Fibroblast of lung (primary cell): Measurements from ENCODE around the gene EXOC5. TPM values are rescaled to one million over a fixed set of nuclear protein-coding genes. Genes with fewer than 3 reads are reported as not detected.

Experiments used
- DNase-seq, 2 donors: peaks; one replicate each; pipeline versions ENCODE4 v3.0.0 to v3.0.0-alpha.2; 2010; ENCODE audit warnings: low read depth in 2 of 2
- H2AFZ ChIP-seq: 2 replicates; pipeline ENCODE4 v1.5.1; 2012; ENCODE audit warnings: low read length, control low read depth, inconsistent platforms
- H3K27ac ChIP-seq: 2 replicates; pipeline ENCODE4 v1.5.1; 2011; ENCODE audit warnings: low read length, control low read depth; ENCODE audit not compliant: insufficient read depth
- H3K27me3 ChIP-seq: 2 replicates; pipeline ENCODE4 v1.5.1; 2011; ENCODE audit warnings: mild to moderate bottlenecking, low read length; ENCODE audit not compliant: control insufficient read depth, insufficient read depth
- H3K36me3 ChIP-seq: 2 replicates; pipeline ENCODE4 v1.5.1; 2011; ENCODE audit warnings: low read length; ENCODE audit not compliant: control insufficient read depth, insufficient read depth
- H3K4me1 ChIP-seq: 2 replicates; pipeline ENCODE4 v1.5.1; 2011; ENCODE audit warnings: low read length; ENCODE audit not compliant: control insufficient read depth, insufficient read depth; ENCODE audit errors: extremely low read depth
- H3K4me2 ChIP-seq: 2 replicates; pipeline ENCODE4 v1.5.1; 2011; ENCODE audit warnings: low read length, control low read depth; ENCODE audit not compliant: insufficient read depth; ENCODE audit errors: extremely low read depth
- H3K4me3 ChIP-seq, 4 experiments: fragments of 200-600 bp in 1 of 4; sonication (generic) in 1 of 4; replicated peaks in 1 of 4; 2 replicates each; pipeline ENCODE4 v1.5.1; 2011 to 2016; ENCODE audit warnings: low read length in 4 of 4, low read depth in 3 of 4, mild to moderate bottlenecking in 3 of 4, control low read depth in 2 of 4, inconsistent platforms in 1 of 4, mixed read lengths in 1 of 4; ENCODE audit not compliant: insufficient read depth in 1 of 4; ENCODE audit errors: control extremely low read depth in 1 of 4
- H3K79me2 ChIP-seq: 2 replicates; pipeline ENCODE4 v1.5.1; 2012; ENCODE audit warnings: mild to moderate bottlenecking, low read length, inconsistent platforms; ENCODE audit not compliant: control insufficient read depth, insufficient read depth
- H3K9ac ChIP-seq: 2 replicates; pipeline ENCODE4 v1.5.1; 2011; ENCODE audit warnings: mild to moderate bottlenecking, low read length, control low read depth; ENCODE audit not compliant: insufficient read depth
- H3K9me3 ChIP-seq: 2 replicates; pipeline ENCODE4 v1.5.1; 2012; ENCODE audit warnings: low read depth, low read length; ENCODE audit not compliant: control insufficient read depth, insufficient read depth
- H4K20me1 ChIP-seq: 2 replicates; pipeline ENCODE4 v1.5.1; 2011; ENCODE audit warnings: low read length; ENCODE audit not compliant: control insufficient read depth, insufficient read depth; ENCODE audit errors: extremely low read depth
- EZH2 ChIP-seq: IDR thresholded peaks from 2 replicates; pipeline ENCODE4 v1.5.1; 2012; ENCODE audit warnings: low read length, control low read depth, mild to moderate bottlenecking; ENCODE audit errors: missing control alignments
- polyA plus RNA-seq, 2 donors: library from polyadenylated mRNA; depleted of rRNA in 1 of 2; stranded (reverse) in 1 of 2; unstranded in 1 of 2; fragments of >200 nt; gene quantifications; 2 replicates each; pipeline ENCODE4 v1.2.1, GENCODE V29; 2011 to 2012; ENCODE audit warnings: missing spikeins in 1 of 2
- total RNA-seq: library from RNA; depleted of rRNA; stranded (reverse); fragments of >200 nt; gene quantifications from 2 replicates; pipeline ENCODE4 v1.2.1, GENCODE V29; 2014
- TF ChIP-seq, protein P1 (sequence below), 2 donors: IDR thresholded peaks in 1 of 2; conservative IDR thresholded peaks in 1 of 2; 1 replicate in 1 of 2; 2 replicates in 1 of 2; pipeline ENCODE4 v1.5.1; 2011 to 2012; ENCODE audit warnings: low read length in 2 of 2, control low read depth in 1 of 2, inconsistent platforms in 1 of 2, low read depth in 1 of 2, mild to moderate bottlenecking in 1 of 2

Gene EXOC5
- total and polyA plus RNA-seq, 2 donors (not counting 1 experiment from before 2014, with no cell fraction given), result 38.0 to 84.0 TPM

- H3K9ac ChIP-seq, result no peak overlapping the region
- DNase-seq, result no peak
- H3K4me3 ChIP-seq, result no peak overlapping the region
- no peaks in the 10 kb centered on the region for H3K36me3 ChIP-seq
- H2AFZ ChIP-seq, result no peak overlapping the region
- no peaks in the 10 kb centered on the region for H4K20me1 ChIP-seq
- no peaks in the 10 kb centered on the region for H3K79me2 ChIP-seq
- H3K27me3 ChIP-seq, result no peaks in the 10 kb centered on the region
- H3K4me1 ChIP-seq, result no peaks in the 10 kb centered on the region
- no peaks in the 10 kb centered on the region for H3K9me3 ChIP-seq
- H3K27ac ChIP-seq, result no peak overlapping the region
- no peak for TF ChIP-seq EZH2
- TF ChIP-seq, protein P1, sequence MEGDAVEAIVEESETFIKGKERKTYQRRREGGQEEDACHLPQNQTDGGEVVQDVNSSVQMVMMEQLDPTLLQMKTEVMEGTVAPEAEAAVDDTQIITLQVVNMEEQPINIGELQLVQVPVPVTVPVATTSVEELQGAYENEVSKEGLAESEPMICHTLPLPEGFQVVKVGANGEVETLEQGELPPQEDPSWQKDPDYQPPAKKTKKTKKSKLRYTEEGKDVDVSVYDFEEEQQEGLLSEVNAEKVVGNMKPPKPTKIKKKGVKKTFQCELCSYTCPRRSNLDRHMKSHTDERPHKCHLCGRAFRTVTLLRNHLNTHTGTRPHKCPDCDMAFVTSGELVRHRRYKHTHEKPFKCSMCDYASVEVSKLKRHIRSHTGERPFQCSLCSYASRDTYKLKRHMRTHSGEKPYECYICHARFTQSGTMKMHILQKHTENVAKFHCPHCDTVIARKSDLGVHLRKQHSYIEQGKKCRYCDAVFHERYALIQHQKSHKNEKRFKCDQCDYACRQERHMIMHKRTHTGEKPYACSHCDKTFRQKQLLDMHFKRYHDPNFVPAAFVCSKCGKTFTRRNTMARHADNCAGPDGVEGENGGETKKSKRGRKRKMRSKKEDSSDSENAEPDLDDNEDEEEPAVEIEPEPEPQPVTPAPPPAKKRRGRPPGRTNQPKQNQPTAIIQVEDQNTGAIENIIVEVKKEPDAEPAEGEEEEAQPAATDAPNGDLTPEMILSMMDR (conservative IDR thresholded peaks at IDR 0.05 in 1 of 2, IDR thresholded peaks at IDR 0.05 in 1 of 2; ENCODE audit: low read depth in 1 of 2, low read length in 2 of 2), result no peak
- H3K4me2 ChIP-seq, result no peak overlapping the region
Observed at GRCh38 chr14:57297852-57298251, 29.1 kb upstream of the EXOC5 start.

DNA sequence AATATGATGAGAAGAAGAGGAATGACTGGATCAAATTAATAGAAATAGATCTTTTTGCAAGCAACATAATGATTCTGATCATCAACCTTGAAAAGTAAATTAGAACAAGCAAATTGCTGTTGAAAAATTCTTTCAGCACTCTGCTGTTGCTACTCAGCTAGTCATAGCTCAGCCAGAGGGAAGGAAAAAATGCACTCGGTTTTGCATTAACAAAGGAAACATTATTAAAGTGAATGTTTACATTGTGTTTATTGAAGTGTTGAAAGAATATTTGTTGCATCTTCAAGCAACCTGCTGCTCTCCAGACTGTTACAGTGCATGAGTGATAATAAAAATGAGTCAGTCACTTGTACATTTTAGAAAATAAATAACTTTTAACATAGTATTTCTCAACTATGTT is 26.5 kb upstream of the EXOC5 start:
- no peak overlapping the region for H3K9ac ChIP-seq
- TF ChIP-seq, protein P1 (conservative IDR thresholded peaks at IDR 0.05 in 1 of 2, IDR thresholded peaks at IDR 0.05 in 1 of 2; ENCODE audit: low read depth in 1 of 2, low read length in 2 of 2), result no peak

GRCh38 chr14:57293866-57294837 is 25.4 kb upstream of the EXOC5 start:
- Histone ChIP-seq H3K4me2 (no peak overlapping the region), H4K20me1 (no peaks in the 10 kb centered on the region), H3K36me3 (no peaks in the 10 kb centered on the region), H3K4me1 (no peaks in the 10 kb centered on the region), H3K27ac (no peak overlapping the region), H2AFZ (no peak overlapping the region), H3K79me2 (no peaks in the 10 kb centered on the region), H3K9ac (no peak overlapping the region), H3K9me3 (no peaks in the 10 kb centered on the region), H3K27me3 (no peaks in the 10 kb centered on the region), H3K4me3 (no peak overlapping the region)
- DNase-seq, result peak; percentile 20 to 54
- no peak for TF ChIP-seq EZH2
- TF ChIP-seq, protein P1 (conservative IDR thresholded peaks at IDR 0.05 in 1 of 2, IDR thresholded peaks at IDR 0.05 in 1 of 2; ENCODE audit: low read depth in 1 of 2, low read length in 2 of 2), result peak in 1 of 2 donors; percentile 21

More for the DNA sequence above, 26.5 kb upstream of the EXOC5 start:
- no peaks in the 10 kb centered on the region for H4K20me1 ChIP-seq
- DNase-seq, result no peak
- H3K27ac ChIP-seq, result no peak overlapping the region
- H3K36me3 ChIP-seq, result no peaks in the 10 kb centered on the region
- H3K9me3 ChIP-seq, result no peaks in the 10 kb centered on the region
- H2AFZ ChIP-seq, result no peak overlapping the region
- H3K4me3 ChIP-seq, result no peak overlapping the region
- H3K27me3 ChIP-seq, result no peaks in the 10 kb centered on the region
- no peak overlapping the region for H3K4me2 ChIP-seq
- H3K79me2 ChIP-seq, result no peaks in the 10 kb centered on the region
- H3K4me1 ChIP-seq, result no peaks in the 10 kb centered on the region
